Thoracic aorta (tissue), 2 donors: ENCODE results near the gene CERS1. TPM values are rescaled to one million over a fixed set of nuclear protein-coding genes. Genes with fewer than 3 reads are reported as not detected.

Experiments used
- ATAC-seq: fragments of 150-250 bp; one replicate; pipeline ENCODE4 v1.8.0; 2017; ENCODE audit warnings: low read depth; ENCODE audit not compliant: insufficient number of reproducible peaks, low FRiP score
- DNase-seq: peaks from one replicate; pipeline ENCODE4 v3.0.0-alpha.2; 2020; ENCODE audit warnings: low spot score
- H3K27ac ChIP-seq, 2 donors: fragments of 200-600 bp; sonication (generic); 1 replicate in 1 of 2; 2 replicates in 1 of 2; pipeline ENCODE4 v1.5.1; 2016; ENCODE audit warnings: mild to moderate bottlenecking in 2 of 2, moderate library complexity in 2 of 2
- H3K27me3 ChIP-seq: fragments of 200-600 bp; sonication (generic); replicated peaks from 2 replicates; pipeline ENCODE4 v1.6.0; 2016; ENCODE audit warnings: mild to moderate bottlenecking; ENCODE audit not compliant: insufficient read depth
- H3K36me3 ChIP-seq: fragments of 200-600 bp; sonication (generic); one replicate; pipeline ENCODE4 v1.5.1; 2016
- H3K4me1 ChIP-seq, 2 donors: fragments of 200-600 bp; sonication (generic); 1 replicate in 1 of 2; 2 replicates in 1 of 2; pipeline versions ENCODE4 v1.5.1 to v1.6.0; 2016; ENCODE audit warnings: low read depth in 2 of 2, mild to moderate bottlenecking in 1 of 2; ENCODE audit not compliant: control insufficient read depth in 1 of 2
- H3K4me3 ChIP-seq: fragments of 200-600 bp; sonication (generic); 2 replicates; pipeline ENCODE4 v1.5.1; 2016; ENCODE audit warnings: mild to moderate bottlenecking
- H3K9me3 ChIP-seq: fragments of 200-600 bp; sonication (generic); 2 replicates; pipeline ENCODE4 v1.5.1; 2016
- total RNA-seq, 2 donors: library from RNA; depleted of rRNA; stranded (reverse); fragments of >200 nt; gene quantifications; one replicate each; pipeline versions ENCODE4 v1.1.0 to v1.2.3, GENCODE V29; 2016
- TF ChIP-seq, protein P1 (sequence below): fragments of 200-600 bp; sonication (generic); IDR thresholded peaks from one replicate; pipeline ENCODE4 v1.5.1; 2019; ENCODE audit warnings: antibody characterized with exemption

CERS1 gene
- total RNA-seq, 2 donors from 2014 or later = 1.1 to 1.7 TPM

DNA sequence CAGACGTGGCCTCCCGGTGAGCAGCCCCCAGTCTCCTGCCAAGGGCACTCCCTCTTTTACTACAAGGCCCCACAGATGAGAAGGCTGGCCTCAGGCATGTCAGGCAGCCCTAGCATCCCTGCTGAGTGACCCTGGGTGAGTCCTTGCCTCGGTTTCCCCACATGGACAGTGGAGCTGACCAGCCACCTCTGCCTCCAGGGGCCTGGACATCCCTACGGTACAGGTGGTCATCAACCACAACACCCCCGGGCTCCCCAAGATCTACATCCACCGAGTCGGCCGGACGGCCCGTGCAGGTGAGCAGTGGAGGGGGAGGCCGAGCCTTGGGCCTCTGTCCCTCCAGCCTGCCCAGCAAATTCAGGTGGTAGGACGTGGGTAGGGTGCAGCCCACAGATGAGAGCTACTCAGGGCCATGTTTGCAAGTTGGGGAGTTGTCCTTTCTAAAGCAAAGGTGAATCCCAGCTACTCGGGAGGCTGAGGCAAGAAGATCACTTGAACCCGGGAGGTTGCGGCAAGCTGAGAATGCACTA lies 28.8 kb upstream of the CERS1 start:
- H3K36me3 ChIP-seq = peaks cover 53% of the 10 kb centered on the region
- H3K9me3 ChIP-seq = no peaks in the 10 kb centered on the region
- H3K27ac ChIP-seq = no peak overlapping the region
- no peaks in the 10 kb centered on the region for H3K27me3 ChIP-seq
- H3K4me3 ChIP-seq = no peak overlapping the region
- DNase-seq = no peak
- TF ChIP-seq, protein P1, sequence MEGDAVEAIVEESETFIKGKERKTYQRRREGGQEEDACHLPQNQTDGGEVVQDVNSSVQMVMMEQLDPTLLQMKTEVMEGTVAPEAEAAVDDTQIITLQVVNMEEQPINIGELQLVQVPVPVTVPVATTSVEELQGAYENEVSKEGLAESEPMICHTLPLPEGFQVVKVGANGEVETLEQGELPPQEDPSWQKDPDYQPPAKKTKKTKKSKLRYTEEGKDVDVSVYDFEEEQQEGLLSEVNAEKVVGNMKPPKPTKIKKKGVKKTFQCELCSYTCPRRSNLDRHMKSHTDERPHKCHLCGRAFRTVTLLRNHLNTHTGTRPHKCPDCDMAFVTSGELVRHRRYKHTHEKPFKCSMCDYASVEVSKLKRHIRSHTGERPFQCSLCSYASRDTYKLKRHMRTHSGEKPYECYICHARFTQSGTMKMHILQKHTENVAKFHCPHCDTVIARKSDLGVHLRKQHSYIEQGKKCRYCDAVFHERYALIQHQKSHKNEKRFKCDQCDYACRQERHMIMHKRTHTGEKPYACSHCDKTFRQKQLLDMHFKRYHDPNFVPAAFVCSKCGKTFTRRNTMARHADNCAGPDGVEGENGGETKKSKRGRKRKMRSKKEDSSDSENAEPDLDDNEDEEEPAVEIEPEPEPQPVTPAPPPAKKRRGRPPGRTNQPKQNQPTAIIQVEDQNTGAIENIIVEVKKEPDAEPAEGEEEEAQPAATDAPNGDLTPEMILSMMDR = no peak
- ATAC-seq = no peak
- peaks cover 8 to 15% of the 10 kb centered on the region in 2 donors for H3K4me1 ChIP-seq

DNA sequence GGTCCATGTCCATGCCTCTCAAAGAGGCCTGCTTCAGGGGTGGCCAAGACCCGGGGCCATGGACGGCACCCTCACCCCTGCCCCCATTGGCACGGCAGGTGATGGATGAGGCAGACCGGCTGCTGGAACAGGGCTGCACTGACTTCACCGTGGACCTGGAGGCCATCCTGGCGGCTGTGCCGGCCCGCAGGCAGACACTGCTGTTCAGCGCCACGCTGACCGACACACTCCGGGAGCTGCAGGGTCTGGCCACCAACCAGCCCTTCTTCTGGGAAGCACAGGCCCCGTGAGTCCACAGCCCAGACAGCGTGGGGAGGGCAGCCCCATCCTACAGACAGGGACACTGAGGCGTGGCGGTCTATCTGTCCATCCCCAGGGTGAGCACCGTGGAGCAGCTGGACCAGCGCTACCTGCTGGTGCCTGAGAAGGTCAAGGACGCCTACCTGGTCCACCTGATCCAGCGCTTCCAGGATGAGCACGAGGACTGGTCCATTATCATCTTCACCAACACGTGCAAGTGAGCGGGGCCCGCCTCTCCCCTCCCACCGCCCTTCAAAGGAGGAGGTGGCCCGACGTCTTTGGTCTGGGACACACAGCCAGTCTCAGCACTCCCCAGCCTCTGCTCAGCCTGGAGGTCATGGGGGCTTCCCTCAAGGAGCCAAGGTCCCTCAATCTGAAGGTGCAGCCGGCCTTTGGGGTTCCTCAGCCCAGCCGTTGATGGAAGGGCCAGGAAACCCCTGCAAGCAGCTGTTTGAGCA lies 26.4 kb upstream of the CERS1 start:
- TF ChIP-seq, protein P1 = no peak
- Histone ChIP-seq H3K4me3 (no peak overlapping the region), H3K36me3 (peaks cover 43% of the 10 kb centered on the region), H3K27ac (no peak overlapping the region), H3K27me3 (no peaks in the 10 kb centered on the region), H3K4me1 (peaks cover 17 to 29% of the 10 kb centered on the region in 2 donors), H3K9me3 (no peaks in the 10 kb centered on the region)
- no peak for DNase-seq
- no peak for ATAC-seq

DNA sequence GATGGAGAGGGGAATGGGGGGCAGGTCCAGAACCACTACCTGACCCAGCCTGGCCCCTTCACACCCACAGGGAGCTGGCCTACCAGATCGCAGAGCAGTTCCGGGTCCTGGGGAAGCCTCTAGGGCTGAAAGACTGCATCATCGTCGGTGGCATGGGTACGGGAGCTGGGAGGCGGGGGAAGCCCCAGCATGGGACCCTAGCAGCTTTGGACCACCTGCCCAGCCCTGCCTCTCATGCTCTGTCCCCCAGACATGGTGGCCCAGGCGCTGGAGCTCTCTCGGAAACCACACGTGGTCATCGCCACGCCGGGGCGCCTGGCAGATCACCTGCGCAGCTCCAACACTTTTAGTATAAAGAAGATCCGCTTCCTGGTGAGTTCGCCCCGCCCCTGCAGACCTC lies 25.6 kb upstream of the CERS1 start:
- no peaks in the 10 kb centered on the region for H3K27me3 ChIP-seq
- H3K4me3 ChIP-seq = no peak overlapping the region
- ATAC-seq = no peak
- no peak for DNase-seq
- peaks cover 40% of the 10 kb centered on the region for H3K36me3 ChIP-seq
- H3K27ac ChIP-seq = no peak overlapping the region
- TF ChIP-seq, protein P1 = no peak
- no peaks in the 10 kb centered on the region for H3K9me3 ChIP-seq
- peaks cover 17 to 34% of the 10 kb centered on the region in 2 donors for H3K4me1 ChIP-seq

DNA sequence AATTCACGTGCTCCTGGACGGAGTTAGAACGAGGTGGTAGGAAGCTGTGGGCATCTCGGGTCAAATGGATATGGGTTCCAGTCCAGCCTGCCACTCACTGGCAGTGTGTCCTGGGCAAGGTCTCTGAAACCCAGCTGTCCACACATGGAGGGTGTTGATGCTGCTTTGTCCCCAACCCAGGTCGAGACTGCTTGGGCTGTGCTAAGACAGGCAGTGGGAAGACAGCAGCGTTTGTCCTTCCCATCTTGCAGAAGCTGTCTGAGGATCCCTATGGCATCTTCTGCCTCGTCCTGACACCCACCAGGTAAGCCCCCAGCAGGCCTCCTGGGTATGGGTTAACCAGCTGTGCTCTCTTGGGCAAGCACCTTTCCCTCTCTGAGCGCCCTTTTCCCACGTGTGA lies 24.4 kb upstream of the CERS1 start:
- DNase-seq = no peak
- H3K4me3 ChIP-seq = peak overlapping the region; percentile 94
- H3K9me3 ChIP-seq = no peaks in the 10 kb centered on the region
- peaks cover 33% of the 10 kb centered on the region for H3K36me3 ChIP-seq
- no peak for ATAC-seq
- peaks cover 17 to 34% of the 10 kb centered on the region in 2 donors for H3K4me1 ChIP-seq
- H3K27me3 ChIP-seq = no peaks in the 10 kb centered on the region
- H3K27ac ChIP-seq = peak overlapping the region in 1 of 2 donors; percentile 83
- TF ChIP-seq, protein P1 = no peak

DNA sequence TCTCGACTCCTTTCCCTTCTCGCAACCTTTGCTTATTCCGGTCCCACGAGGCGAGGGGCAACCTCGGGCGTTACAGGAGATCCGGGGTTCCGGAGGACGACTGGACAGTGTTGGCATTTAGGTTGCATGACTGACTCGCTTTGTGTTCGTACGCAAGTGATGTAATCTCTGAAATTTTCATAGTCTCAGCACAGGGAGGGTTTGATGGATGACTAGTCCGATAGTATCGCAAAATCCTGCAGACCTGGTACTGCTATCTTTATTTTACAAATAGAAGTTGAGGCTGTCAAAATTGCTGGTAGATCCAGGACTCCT lies 23.9 kb upstream of the CERS1 start:
- H3K4me1 ChIP-seq = peaks cover 17 to 34% of the 10 kb centered on the region in 2 donors
- ATAC-seq = no peak

More for the DNA sequence above, 23.9 kb upstream of the CERS1 start:
- peaks cover 28% of the 10 kb centered on the region for H3K36me3 ChIP-seq
- DNase-seq = no peak
- TF ChIP-seq, protein P1 = no peak
- H3K9me3 ChIP-seq = no peaks in the 10 kb centered on the region
- H3K27me3 ChIP-seq = no peaks in the 10 kb centered on the region
- H3K27ac ChIP-seq = peak overlapping the region; percentile 60 to 83
- peak overlapping the region; percentile 94 for H3K4me3 ChIP-seq
